K562 (cell line): Measurements from ENCODE around the gene RALGAPB. TPM values are rescaled to one million over a fixed set of nuclear protein-coding genes. Genes with fewer than 3 reads are reported as not detected.

Experiments used
- ATAC-seq: fragments of 200-7000 bp; cut with Tn5 transposase; 3 replicates; pipeline ENCODE4 v1.9.1; 2020; ENCODE audit warnings: moderate library complexity
- BruUV-seq: library from RNA; stranded (reverse); fragments of 400-500 nt; replicated peaks from 2 replicates; lab custom pipeline; 2021; lab: Mats Ljungman, UMichigan
- CTCF ChIA-PET: fragments of 300-600 bp; formaldehyde crosslinking; extraction: SDS; loops from one replicate; lab custom pipeline; 2021; ENCODE audit warnings: low intra/inter-chr PET ratio; lab: Yijun Ruan, JAX
- POLR2A ChIA-PET: fragments of 300-600, 350-650 bp; sonication (Branson Sonifier 250); formaldehyde crosslinking; extraction: SDS; loops from one replicate; lab custom pipeline; 2021; ENCODE audit warnings: antibody characterized with exemption, inconsistent platforms; lab: Yijun Ruan, JAX
- DNase-seq, 4 experiments: peaks; one replicate each; pipeline versions ENCODE4 v3.0.0 to v3.0.0-alpha.2; 2011 to 2018; ENCODE audit warnings: low spot score in 3 of 4, mixed read lengths in 3 of 4; ENCODE audit errors: extremely low read depth in 1 of 4
- FAIRE-seq: peaks from 2 replicates; lab custom pipeline; 2011; peaks lifted over from hg19 to GRCh38; lab: Jason Lieb, UNC
- H2AFZ ChIP-seq: 2 replicates; pipeline ENCODE4 v1.6.0; 2011; ENCODE audit warnings: low read depth, low read length, control low read depth, inconsistent platforms
- H3K27ac ChIP-seq: fragments of 200-600 bp; 3 replicates; pipeline ENCODE4 v1.8.0; 2011; ENCODE audit warnings: low read depth, mild to moderate bottlenecking, control low read depth, inconsistent platforms, low read length, moderate library complexity, mixed read lengths; ENCODE audit errors: extremely low read depth
- H3K27me3 ChIP-seq, 2 experiments: fragments of 300-600 bp in 1 of 2; 2 replicates in 1 of 2; 3 replicates in 1 of 2; pipeline versions ENCODE4 v1.6.0 to v1.8.0; 2011; ENCODE audit warnings: inconsistent platforms in 2 of 2, low read length in 2 of 2, mild to moderate bottlenecking in 1 of 2, mixed read lengths in 1 of 2, moderate library complexity in 1 of 2; ENCODE audit not compliant: control insufficient read depth in 2 of 2, insufficient read depth in 2 of 2
- H3K36me3 ChIP-seq: fragments of 300-600 bp; 3 replicates; pipeline ENCODE4 v1.8.0; 2011; ENCODE audit warnings: mild to moderate bottlenecking, low read length, inconsistent platforms; ENCODE audit not compliant: control insufficient read depth, insufficient read depth
- H3K4me1 ChIP-seq, 2 experiments: fragments of 200-600 bp in 1 of 2; replicated peaks in 1 of 2; 2 replicates in 1 of 2; 3 replicates in 1 of 2; pipeline versions ENCODE4 v1.5.1 to v1.8.0; 2011; ENCODE audit warnings: inconsistent platforms in 2 of 2, low read length in 2 of 2, mild to moderate bottlenecking in 1 of 2, mixed read lengths in 1 of 2, moderate library complexity in 1 of 2; ENCODE audit not compliant: control insufficient read depth in 2 of 2, insufficient read depth in 2 of 2
- H3K4me2 ChIP-seq: 2 replicates; pipeline ENCODE4 v1.6.1; 2011; ENCODE audit warnings: low read length, control low read depth, inconsistent platforms, mixed read lengths; ENCODE audit not compliant: insufficient read depth
- H3K4me3 ChIP-seq: fragments of 200-600 bp; sonication (generic), shearing (Covaris generic); 2 replicates; pipeline ENCODE4 v1.5.1; 2016; ENCODE audit warnings: control low read depth, inconsistent platforms
- H3K79me2 ChIP-seq: fragments of 200-600 bp; 3 replicates; pipeline ENCODE4 v1.8.0; 2011; ENCODE audit warnings: low read length, inconsistent platforms; ENCODE audit not compliant: control insufficient read depth, insufficient read depth
- H3K9ac ChIP-seq, 2 experiments: 2 replicates each; pipeline versions ENCODE4 v1.6.0 to v1.6.1; 2011; ENCODE audit warnings: low read depth in 2 of 2, low read length in 2 of 2, control low read depth in 1 of 2, inconsistent platforms in 1 of 2, mild to moderate bottlenecking in 1 of 2, mixed read lengths in 1 of 2; ENCODE audit not compliant: insufficient read depth in 1 of 2
- H3K9me1 ChIP-seq: one replicate; pipeline ENCODE4 v1.6.0; 2011; ENCODE audit warnings: inconsistent platforms, mild to moderate bottlenecking, low read length, moderate library complexity; ENCODE audit not compliant: control insufficient read depth, insufficient read depth
- H3K9me3 ChIP-seq: replicated peaks from 2 replicates; pipeline ENCODE4 v1.5.1; 2011; ENCODE audit warnings: low read depth, low read length, inconsistent platforms; ENCODE audit not compliant: control insufficient read depth, insufficient read depth
- H4K20me1 ChIP-seq: replicated peaks from 2 replicates; pipeline ENCODE4 v1.6.1; 2011; ENCODE audit warnings: low read length, inconsistent platforms, mixed read lengths; ENCODE audit not compliant: control insufficient read depth, insufficient read depth
- ATF1 ChIP-seq, 2 experiments: fragments of 450-650 bp in 1 of 2; IDR thresholded peaks; 2 replicates each; pipeline ENCODE4 v1.6.1; 2016; ENCODE audit warnings: missing compliant biosample characterization in 1 of 2, missing genetic modification characterization in 1 of 2
- ATF7 ChIP-seq: fragments of 450-650 bp; IDR thresholded peaks from 2 replicates; pipeline ENCODE4 v1.7.1; 2014; ENCODE audit warnings: mild to moderate bottlenecking, moderate library complexity
- BDP1 ChIP-seq: IDR thresholded peaks from 3 replicates; pipeline ENCODE4 v1.6.1; 2011; ENCODE audit not compliant: insufficient read length, insufficient read depth
- CEBPB ChIP-seq: fragments of 450-650 bp; IDR thresholded peaks from 2 replicates; pipeline ENCODE4 v1.6.1; 2016; ENCODE audit warnings: missing genetic modification characterization, missing compliant biosample characterization
- COPS2 ChIP-seq: fragments of 450-650 bp; conservative IDR thresholded peaks from 2 replicates; pipeline ENCODE4 v1.6.1; 2016; ENCODE audit warnings: mild to moderate bottlenecking, moderate library complexity
- CSDE1 ChIP-seq, 2 experiments: fragments of 450-650 bp; IDR thresholded peaks; 2 replicates each; pipeline ENCODE4 v1.6.1; 2016; ENCODE audit warnings: mild to moderate bottlenecking in 1 of 2
- FOSL1 ChIP-seq: fragments of 200-800 bp; sonication (Bioruptor generic); conservative IDR thresholded peaks from 2 replicates; pipeline ENCODE4 v1.6.1; 2016; ENCODE audit warnings: missing genetic modification characterization, missing compliant biosample characterization
- HDAC3 ChIP-seq: fragments of 450-650 bp; IDR thresholded peaks from 2 replicates; pipeline ENCODE4 v1.6.1; 2018; ENCODE audit warnings: borderline replicate concordance, mild to moderate bottlenecking, moderate library complexity; ENCODE audit not compliant: partially characterized antibody
- JUN ChIP-seq, 2 experiments: sonication (generic) in 1 of 2; formaldehyde crosslinking in 1 of 2; IDR thresholded peaks; 2 replicates each; pipeline versions ENCODE4 v1.6.1 to v1.8.0; 2012 to 2022; ENCODE audit warnings: borderline replicate concordance in 2 of 2, mild to moderate bottlenecking in 2 of 2, improper control_type of control experiment in 1 of 2, low read depth in 1 of 2, low read length in 1 of 2, missing genetic modification reagents in 1 of 2
- MAFF ChIP-seq: IDR thresholded peaks from 2 replicates; pipeline ENCODE4 v1.6.1; 2012; ENCODE audit warnings: low read length, improper control_type of control experiment
- MAZ ChIP-seq, 2 experiments: fragments of 450-650 bp in 1 of 2; sonication (generic) in 1 of 2; formaldehyde crosslinking; IDR thresholded peaks in 1 of 2; conservative IDR thresholded peaks in 1 of 2; 2 replicates each; pipeline versions ENCODE4 v1.4.0 to v1.5.0; 2020; ENCODE audit warnings: mild to moderate bottlenecking in 1 of 2, missing genetic modification reagents in 1 of 2
- MEF2D ChIP-seq: conservative IDR thresholded peaks from 2 replicates; pipeline ENCODE4 v1.6.1; 2016; ENCODE audit warnings: low read depth, missing genetic modification characterization, missing compliant biosample characterization
- NCOA1 ChIP-seq: fragments of 450-650 bp; IDR thresholded peaks from 2 replicates; pipeline ENCODE4 v1.6.1; 2016; ENCODE audit warnings: low read depth
- NR2C2 ChIP-seq, 2 experiments: fragments of 200-800 bp in 1 of 2; sonication (Bioruptor generic) in 1 of 2; sonication (generic) in 1 of 2; formaldehyde crosslinking in 1 of 2; IDR thresholded peaks; 2 replicates each; pipeline versions ENCODE4 v1.6.1 to v1.8.0; 2016 to 2022; ENCODE audit warnings: mild to moderate bottlenecking in 1 of 2, missing compliant biosample characterization in 1 of 2, missing genetic modification characterization in 1 of 2, missing genetic modification reagents in 1 of 2
- POLR2AphosphoS2 ChIP-seq: IDR thresholded peaks from 2 replicates; pipeline ENCODE4 v1.6.1; 2012; ENCODE audit warnings: low read length, improper control_type of control experiment
- POLR2AphosphoS5 ChIP-seq: IDR thresholded peaks from 2 replicates; pipeline ENCODE4 v1.6.1; 2011; ENCODE audit warnings: mild to moderate bottlenecking, low read depth, low read length, moderate library complexity; ENCODE audit not compliant: control insufficient read depth, insufficient read depth
- RBM34 ChIP-seq: fragments of 200-400 bp; formaldehyde crosslinking; IDR thresholded peaks from 2 replicates; pipeline ENCODE4 v1.6.1; 2018; ENCODE audit warnings: low read length, borderline replicate concordance; ENCODE audit not compliant: insufficient read depth
- STAT5A ChIP-seq: IDR thresholded peaks from 2 replicates; pipeline ENCODE4 v1.6.1; 2012; ENCODE audit warnings: low read length, inconsistent platforms, borderline replicate concordance
- TBP ChIP-seq: optimal IDR thresholded peaks from 2 replicates; pipeline ENCODE3; 2011; ENCODE audit warnings: low read depth, low read length, improper control_type of control experiment
- TFAM ChIP-seq: fragments of 250-450 bp; sonication (Bioruptor Pico); conservative IDR thresholded peaks from 2 replicates; pipeline ENCODE4 v1.5.0; 2021; ENCODE audit warnings: mild to moderate bottlenecking, moderate library complexity
- XRCC3 ChIP-seq: fragments of 450-650 bp; IDR thresholded peaks from 2 replicates; pipeline ENCODE4 v1.6.1; 2017; ENCODE audit warnings: mild to moderate bottlenecking, moderate library complexity
- ZNF12 ChIP-seq: sonication (generic); formaldehyde crosslinking; IDR thresholded peaks from 2 replicates; pipeline ENCODE4 v1.4.0; 2020; ENCODE audit warnings: mild to moderate bottlenecking, missing genetic modification reagents
- ZNF121 ChIP-seq: sonication (generic); formaldehyde crosslinking; conservative IDR thresholded peaks from 2 replicates; pipeline ENCODE4 v1.8.0; 2022; ENCODE audit warnings: missing genetic modification reagents
- ZNF184 ChIP-seq: sonication (generic); formaldehyde crosslinking; IDR thresholded peaks from 2 replicates; pipeline ENCODE4 v1.5.0; 2020; ENCODE audit warnings: missing genetic modification reagents
- ZNF589 ChIP-seq: fragments of 200-800 bp; sonication (Bioruptor generic); IDR thresholded peaks from 2 replicates; pipeline ENCODE4 v1.6.1; 2016; ENCODE audit warnings: low read depth, missing genetic modification characterization, missing compliant biosample characterization
- ZNF77 ChIP-seq: fragments of 250-450 bp; sonication (Bioruptor Pico); IDR thresholded peaks from 2 replicates; pipeline ENCODE4 v1.5.0; 2020
- WGBS: fragments of 100-300 bp; shearing (Covaris generic); methylation state at CpG from one replicate; pipeline ENCODE4 v1.1.6; 2016; ENCODE audit warnings: low coverage, mixed read lengths; ENCODE audit not compliant: insufficient coverage; ENCODE audit errors: missing lambda C conversion rate; 5-methylcytosine and 5-hydroxymethylcytosine counted together
- in situ Hi-C: fragments of 300-500 bp; cut with MboI; formaldehyde crosslinking; loops from 4 replicates; pipeline ENCODE4 v1.15.0; 2018; ENCODE audit warnings: inconsistent platforms, mixed read lengths
- intact Hi-C: fragments of 100-400 bp; cut with micrococcal nuclease; formaldehyde crosslinking; loops from 2 replicates; pipeline ENCODE4 v1.14.2; 2022
- polyA plus RNA-seq, 8 experiments: library from polyadenylated mRNA; depleted of rRNA in 4 of 8; stranded (reverse) in 5 of 8; unstranded in 3 of 8; fragments of >200 nt; fragmentation: Nextera tagmentation in 2 of 8; fragmentation: Illumina TruSeq in 1 of 8; extraction: Ambion mirVana in 2 of 8; extraction: Trizol in 1 of 8; gene quantifications; 2 replicates each; pipeline versions ENCODE4 v1.2.1 to v1.2.3, GENCODE V29; 2011 to 2014; ENCODE audit warnings: inconsistent platforms in 1 of 8, missing spikeins in 1 of 8
- total RNA-seq, 7 experiments: library from RNA; depleted of rRNA in 6 of 7; stranded (reverse); fragments of >200 nt in 6 of 7; fragmentation: Illumina TruSeq in 2 of 7; extraction: Trizol in 2 of 7; gene quantifications; 2 replicates each; pipeline versions ENCODE4 v1.2.1 to v1.2.3, GENCODE V29; 2011 to 2021; ENCODE audit warnings: low replicate concordance in 1 of 7

Gene RALGAPB
- total and polyA plus RNA-seq, 9 of the 15 experiments (the other 6 are each of a cell fraction or from before 2014, with no cell fraction given) = 4.3 to 25.6 (median 13.6) TPM

- 2% methylated on average over 5 of the region's 5 CpGs for WGBS
- TF ChIP-seq JUN (IDR thresholded peaks at IDR 0.05; ENCODE audit: borderline replicate concordance, low read depth, low read length) (peak; percentile 55; the same call in 1 of the 2 replicates), JUN (CRISPR knock-in tag; IDR thresholded peaks at IDR 0.05; ENCODE audit: borderline replicate concordance) (no peak), TBP (no peak), FOSL1 (tag) (peak; percentile 90), XRCC3 (no peak), NCOA1 (no peak), ATF7 (0 out of 2 replicates have a peak, but pooled peaks have one; percentile 27), NR2C2 (CRISPR knock-in tag; IDR thresholded peaks at IDR 0.05) (no peak), NR2C2 (tag; IDR thresholded peaks at IDR 0.05) (0 out of 2 replicates have a peak, but pooled peaks have one; percentile 21), CSDE1 (IDR thresholded peaks at IDR 0.05) (no peak), BDP1 (no peak), COPS2 (no peak), ZNF121 (CRISPR knock-in tag) (peak; percentile 83), ZNF77 (CRISPR knock-in tag) (no peak), MAFF (no peak), ZNF12 (CRISPR knock-in tag) (no peak), CEBPB (no peak), POLR2AphosphoS5 (peak; percentile 41; the same call in 1 of the 2 replicates), MAZ (CRISPR knock-in tag; conservative IDR thresholded peaks at IDR 0.05 in 1 of 2, IDR thresholded peaks at IDR 0.05 in 1 of 2) (no peak), ZNF589 (CRISPR knock-in tag) (no peak), POLR2AphosphoS2 (no peak), MEF2D (tag) (no peak), HDAC3 (peak; percentile 63), STAT5A (no peak), RBM34 (no peak), ATF1 (CRISPR knock-in tag; IDR thresholded peaks at IDR 0.05) (no peak), ATF1 (tag; IDR thresholded peaks at IDR 0.05) (peak; percentile 52), TFAM (CRISPR knock-in tag) (no peak), ZNF184 (CRISPR knock-in tag) (no peak)
These were observed 12.5 kb upstream of the RALGAPB start for GRCh38 chr20:38460040-38460623.

More at GRCh38 chr20:38460040-38460623, 12.5 kb upstream of the RALGAPB start:
- Histone ChIP-seq H3K9me3 (no peaks in the 10 kb centered on the region), H2AFZ (no peak overlapping the region), H4K20me1 (no peaks in the 10 kb centered on the region), H3K36me3 (no peaks in the 10 kb centered on the region), H3K27me3 (peaks cover 4 to 15% of the 10 kb centered on the region in 2 experiments; a peak in 4 of 5 replicates), H3K79me2 (no peaks in the 10 kb centered on the region), H3K4me1 (peaks cover 0 to 9% of the 10 kb centered on the region in 2 experiments; a peak in 2 of 5 replicates), H3K9me1 (no peaks in the 10 kb centered on the region), H3K4me3 (no peak overlapping the region), H3K4me2 (no peak overlapping the region), H3K27ac (no peak overlapping the region), H3K9ac (no peak overlapping the region)
- no TSS peak for BruUV-seq
- ATAC-seq = peak; percentile 96
- intact Hi-C loops = no loop called here
- ChIA-PET POLR2A (interaction anchor here (2.8 kb wide), 1 partner anchor 12 kb away, joined by 6 read pairs; no protein-coding TSS in a partner anchor), CTCF (no interaction called here)
- DNase-seq = peak; percentile 46 to 80 (median 56)
- peak; percentile 77 for FAIRE-seq
- in situ Hi-C loops = no loop called here
